DND-41 (cell line): ENCODE data around the gene NR5A2.

Source experiments
- EZH2 ChIP-seq: IDR thresholded peaks from 3 replicates; pipeline ENCODE4 v1.6.1; 2012; ENCODE audit warnings: borderline replicate concordance, low read depth, mild to moderate bottlenecking, moderate library complexity, low read length, inconsistent platforms; ENCODE audit not compliant: severe bottlenecking
- TF ChIP-seq, protein P1 (sequence below): IDR thresholded peaks from 2 replicates; pipeline ENCODE4 v1.5.1; 2012; ENCODE audit warnings: borderline replicate concordance, low read length, moderate library complexity, mild to moderate bottlenecking; ENCODE audit not compliant: poor library complexity, severe bottlenecking; ENCODE audit errors: extremely low read depth

DNA sequence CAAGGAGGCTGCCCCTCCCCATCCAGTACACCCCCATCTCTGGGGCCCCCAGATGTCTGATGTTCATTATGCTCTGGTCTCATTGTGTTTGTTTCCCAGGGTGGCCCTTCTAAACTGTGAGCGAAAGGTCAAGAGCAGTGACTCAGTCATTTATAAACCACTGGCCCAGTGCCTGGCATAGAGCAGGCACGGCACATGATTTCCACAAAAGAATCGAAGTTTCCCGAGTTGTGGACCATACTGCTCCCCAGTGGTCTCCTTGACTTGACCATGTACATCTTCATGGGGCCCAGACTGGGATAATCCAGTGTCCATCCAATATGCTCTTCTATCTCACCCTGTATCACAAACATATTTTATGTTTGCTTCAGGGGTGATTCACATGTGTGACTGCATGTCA lies 153.3 kb downstream of the NR5A2 start:
- TF ChIP-seq, protein P1, sequence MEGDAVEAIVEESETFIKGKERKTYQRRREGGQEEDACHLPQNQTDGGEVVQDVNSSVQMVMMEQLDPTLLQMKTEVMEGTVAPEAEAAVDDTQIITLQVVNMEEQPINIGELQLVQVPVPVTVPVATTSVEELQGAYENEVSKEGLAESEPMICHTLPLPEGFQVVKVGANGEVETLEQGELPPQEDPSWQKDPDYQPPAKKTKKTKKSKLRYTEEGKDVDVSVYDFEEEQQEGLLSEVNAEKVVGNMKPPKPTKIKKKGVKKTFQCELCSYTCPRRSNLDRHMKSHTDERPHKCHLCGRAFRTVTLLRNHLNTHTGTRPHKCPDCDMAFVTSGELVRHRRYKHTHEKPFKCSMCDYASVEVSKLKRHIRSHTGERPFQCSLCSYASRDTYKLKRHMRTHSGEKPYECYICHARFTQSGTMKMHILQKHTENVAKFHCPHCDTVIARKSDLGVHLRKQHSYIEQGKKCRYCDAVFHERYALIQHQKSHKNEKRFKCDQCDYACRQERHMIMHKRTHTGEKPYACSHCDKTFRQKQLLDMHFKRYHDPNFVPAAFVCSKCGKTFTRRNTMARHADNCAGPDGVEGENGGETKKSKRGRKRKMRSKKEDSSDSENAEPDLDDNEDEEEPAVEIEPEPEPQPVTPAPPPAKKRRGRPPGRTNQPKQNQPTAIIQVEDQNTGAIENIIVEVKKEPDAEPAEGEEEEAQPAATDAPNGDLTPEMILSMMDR, result no peak
- TF ChIP-seq EZH2, result no peak
